Measurements from ENCODE around the gene TMEM178B.

The TMEM178B gene

DNA sequence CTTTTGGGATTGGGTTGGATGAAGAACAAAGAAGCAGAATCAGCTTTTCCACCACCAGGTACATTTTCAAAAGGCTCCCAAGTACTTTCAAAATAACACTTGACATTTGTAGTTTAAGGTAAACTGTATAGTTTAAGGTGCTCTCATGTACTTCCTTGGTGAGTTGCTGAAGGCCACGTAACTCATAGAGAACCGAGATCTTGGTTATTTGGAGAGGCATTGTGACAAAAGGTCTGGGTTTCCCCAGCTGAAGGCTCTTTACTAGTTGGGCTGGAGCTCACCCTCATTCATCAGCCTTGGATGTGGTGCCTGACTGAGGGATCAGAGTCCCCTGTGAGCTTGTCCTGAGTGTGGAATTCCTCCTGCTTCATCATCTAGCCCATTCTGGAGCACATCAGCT lies 191.8 kb downstream of the TMEM178B start:
- DNase-seq, result no peak

DNA sequence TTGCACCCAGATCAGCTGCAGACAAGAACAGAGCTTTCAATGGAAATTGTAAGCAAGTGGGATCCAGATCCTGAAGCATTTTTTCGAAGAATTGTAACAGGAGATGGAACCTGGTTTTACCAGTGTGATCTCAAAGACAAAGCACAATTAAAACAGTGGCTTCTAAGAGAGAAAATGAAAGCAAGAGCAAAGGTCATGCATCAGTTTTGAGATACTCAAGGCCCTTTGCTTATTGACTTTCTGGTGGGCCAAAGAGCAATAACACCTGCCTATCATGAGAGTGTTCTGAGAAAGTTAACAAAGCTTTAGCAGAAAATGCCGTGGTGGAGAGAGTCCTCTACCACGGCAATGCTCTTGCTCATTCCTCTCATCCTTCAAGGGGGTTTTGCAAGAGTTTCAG lies 194.8 kb downstream of the TMEM178B start:
- DNase-seq, result no peak

DNA sequence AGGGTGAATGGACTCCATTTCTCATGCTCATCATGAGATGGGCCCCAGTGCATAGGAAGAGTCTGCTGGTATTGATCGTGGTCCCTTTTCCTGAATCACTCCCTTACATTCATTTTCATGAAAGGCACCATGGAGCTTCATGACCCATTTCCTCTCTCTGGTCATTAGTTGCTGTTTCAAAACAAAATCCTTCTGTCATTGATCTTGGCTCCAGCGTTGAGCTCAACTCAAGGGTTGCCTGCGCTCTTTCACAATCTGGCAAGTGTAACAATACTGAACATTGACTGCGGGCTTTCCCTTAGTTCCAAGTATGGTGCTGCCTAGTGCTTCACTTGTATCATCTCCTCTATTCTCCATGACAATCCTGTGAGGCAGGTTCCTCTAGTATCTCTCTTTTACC lies 197.6 kb downstream of the TMEM178B start:
- no peak for DNase-seq

DNA sequence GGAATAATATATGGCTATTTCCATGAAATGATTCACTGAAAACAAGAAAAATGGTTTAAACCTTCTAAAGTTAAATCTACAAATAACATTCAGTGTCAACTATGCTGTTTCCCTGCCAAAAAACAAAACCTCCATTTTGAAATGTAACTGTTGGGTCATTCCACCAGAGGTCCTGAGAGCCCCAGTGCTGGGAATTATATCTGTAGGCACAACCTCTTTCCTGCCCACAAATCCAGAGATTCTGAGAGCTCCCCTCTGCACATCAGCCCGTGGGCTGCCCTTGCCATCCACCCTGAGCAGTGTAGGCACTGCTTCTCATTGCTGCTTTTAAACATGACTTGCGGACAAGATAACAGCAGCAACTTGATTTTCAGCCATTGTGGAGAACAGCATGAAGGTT lies 198.6 kb downstream of the TMEM178B start:
- DNase-seq, result no peak

DNA sequence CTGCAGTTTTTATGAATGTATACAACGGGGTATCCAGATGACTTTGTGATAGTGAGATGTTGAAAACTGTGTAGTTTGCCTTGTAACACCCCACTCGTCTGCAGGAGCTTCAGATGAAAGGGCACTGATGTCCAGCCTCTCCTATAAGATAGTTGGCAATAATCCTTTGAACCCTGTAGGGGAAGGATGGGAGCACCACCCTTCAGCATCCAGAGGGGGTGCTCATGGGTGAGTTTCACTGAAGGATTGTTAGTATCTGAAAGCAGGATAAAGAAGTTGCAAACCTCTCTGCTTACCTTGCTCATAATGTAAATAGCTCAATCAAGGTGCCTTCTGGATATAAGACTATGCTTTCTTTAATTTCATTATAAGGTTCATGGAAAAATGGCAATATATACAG lies 201.5 kb downstream of the TMEM178B start:
- no peak for DNase-seq

DNA sequence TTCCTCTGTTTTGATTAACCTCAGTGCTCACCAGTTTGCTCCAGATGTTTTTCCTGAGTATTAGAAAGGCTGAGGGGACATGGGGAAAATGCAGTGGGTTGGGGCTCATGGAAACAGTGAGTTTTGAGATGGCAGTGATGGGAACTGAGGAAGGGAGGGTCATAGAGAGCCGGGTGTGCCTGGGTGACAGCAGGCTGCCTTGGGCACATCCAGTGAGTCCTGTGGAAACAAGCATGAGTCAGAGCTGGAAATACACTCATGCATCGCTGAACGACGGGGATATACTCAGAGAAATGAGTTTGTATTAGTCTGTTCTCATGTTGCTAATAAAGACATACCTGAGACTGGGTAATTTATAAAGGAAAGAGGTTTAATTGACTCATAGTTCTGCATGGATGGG lies 202.2 kb downstream of the TMEM178B start:
- DNase-seq, result no peak

DNA sequence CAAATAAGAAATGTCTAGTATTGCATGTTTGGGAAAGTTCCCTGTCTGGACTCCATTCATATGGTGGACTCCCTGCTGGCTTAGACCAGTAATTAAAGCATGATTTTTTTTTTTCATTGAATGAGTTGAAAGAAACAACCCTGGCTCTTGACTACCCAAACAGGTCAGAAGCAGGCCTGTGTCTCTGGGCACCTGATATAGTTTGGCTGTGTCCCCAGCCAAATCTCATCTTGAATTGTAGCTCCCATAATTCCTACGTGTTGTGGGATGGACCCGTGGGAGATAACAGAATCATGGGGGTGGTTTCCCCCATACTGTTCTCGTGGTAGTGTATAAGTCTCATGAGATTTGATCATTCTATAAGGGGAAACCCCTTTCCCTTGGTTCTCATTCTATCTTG lies 206.2 kb downstream of the TMEM178B start:
- no peak for DNase-seq

DNA sequence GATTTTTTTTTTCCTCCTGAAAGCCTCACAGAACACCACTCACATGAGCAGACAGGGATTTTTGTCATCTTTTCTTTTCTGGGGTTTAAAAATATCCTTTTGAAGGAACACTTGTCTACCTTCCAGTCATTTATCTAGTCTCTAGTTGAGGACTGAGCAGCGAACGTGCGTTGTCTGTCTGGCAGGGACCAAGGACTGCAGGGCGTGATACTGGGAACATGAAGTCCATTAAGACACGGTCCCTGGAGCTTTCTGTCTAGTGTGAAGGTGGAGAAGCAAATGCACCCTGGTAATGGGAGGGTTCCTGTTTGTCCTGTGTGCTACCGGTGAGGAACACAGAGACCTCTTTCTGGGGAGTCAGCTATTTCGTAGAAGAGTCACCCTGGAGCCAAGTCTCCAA lies 207.4 kb downstream of the TMEM178B start:
- no peak for DNase-seq

DNA sequence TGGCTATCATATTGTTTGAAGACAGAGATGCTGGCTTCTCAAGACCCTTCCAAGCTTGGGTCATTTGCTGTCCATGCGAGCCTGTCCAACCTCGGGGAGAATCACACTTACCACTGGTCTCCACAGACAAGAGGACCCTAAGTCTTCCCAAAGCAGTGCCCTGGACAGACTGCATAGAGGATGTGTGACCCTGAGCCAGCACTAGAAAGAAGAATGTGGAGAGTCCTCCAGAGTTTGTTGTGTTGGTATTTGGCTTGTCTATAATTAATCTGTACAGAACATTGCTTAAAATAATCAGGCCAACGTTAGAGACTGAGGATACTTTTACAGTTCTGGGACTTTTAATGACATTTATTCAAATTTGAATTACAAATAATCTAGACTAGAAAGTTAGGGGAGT lies 212.7 kb downstream of the TMEM178B start:
- no peak for DNase-seq

DNA sequence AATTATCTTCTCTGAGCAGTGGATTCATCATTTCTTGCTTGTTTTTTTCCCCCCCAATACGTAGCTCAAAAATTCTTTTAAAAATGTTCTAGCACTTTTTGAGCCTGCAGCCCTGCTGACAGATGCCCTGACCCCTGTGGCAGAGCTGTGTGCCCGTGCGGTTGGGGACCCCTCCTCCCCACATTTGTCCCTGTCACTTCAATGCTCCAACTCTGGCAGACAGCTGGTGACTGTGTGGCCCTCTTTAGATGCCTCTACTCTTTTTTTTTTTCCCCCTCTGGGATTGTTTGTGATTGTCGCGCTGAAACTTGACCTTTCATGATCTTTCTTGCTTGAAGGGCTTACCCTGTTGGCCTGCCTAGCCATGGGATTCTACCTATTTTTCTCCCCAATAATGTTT lies 214.1 kb downstream of the TMEM178B start:
- no peak for DNase-seq

DNA sequence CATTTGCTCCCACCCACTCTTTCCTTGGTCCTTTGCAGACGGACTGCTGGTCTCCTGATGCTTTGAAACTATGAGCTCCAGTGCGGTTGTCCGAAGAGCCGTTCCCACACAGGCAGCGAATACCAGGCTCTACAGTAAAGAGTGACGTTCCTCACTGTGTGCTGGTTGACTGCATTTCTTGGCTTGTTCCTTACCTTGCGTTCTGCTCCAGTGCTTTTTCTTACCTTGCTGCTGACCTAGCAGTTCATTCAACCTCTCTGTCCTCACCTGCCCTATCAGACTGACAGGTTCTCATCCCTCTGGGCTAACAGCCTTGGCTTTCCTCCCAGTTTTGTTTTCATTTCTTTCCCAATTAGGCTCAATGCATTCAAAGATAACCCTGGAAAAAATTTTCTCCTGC lies 214.8 kb downstream of the TMEM178B start:
- DNase-seq, result no peak

DNA sequence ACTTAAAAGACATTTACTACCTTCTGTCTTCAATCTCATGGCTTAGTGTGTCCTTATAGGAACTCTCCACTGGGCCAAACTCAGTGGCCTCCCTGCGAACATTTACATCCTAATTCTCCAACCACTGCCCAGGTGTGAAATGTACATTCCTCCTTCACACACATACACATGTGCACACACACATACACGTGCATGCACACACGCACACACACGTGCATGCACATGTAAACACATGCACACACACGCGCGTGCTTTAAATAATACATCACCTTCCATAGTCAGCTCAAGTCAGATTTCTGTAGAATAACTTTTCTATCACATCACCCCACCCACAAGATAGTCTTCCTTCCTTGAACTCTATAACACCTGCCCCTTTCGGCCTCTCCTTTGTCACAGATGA lies 216.5 kb downstream of the TMEM178B start:
- DNase-seq, result no peak

DNA sequence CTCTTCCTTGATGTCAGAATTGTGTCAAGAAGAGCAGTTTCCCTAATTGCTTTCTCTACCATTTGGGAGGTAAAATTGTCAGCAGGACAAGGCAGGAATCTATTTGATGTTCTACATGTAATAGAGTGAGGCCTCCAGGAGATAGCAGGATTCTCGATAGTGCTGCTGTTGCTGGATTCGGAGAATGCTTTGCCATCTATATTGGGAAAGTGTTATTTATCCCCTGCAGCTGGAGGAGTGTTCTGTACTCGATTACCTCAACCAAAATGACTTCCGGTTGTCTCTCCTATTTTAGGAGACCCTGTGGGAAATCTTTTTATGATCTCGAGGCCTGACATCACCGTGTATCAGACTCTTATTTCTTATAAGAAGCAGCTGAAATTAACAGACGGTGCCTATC lies 217.1 kb downstream of the TMEM178B start:
- no peak for DNase-seq

DNA sequence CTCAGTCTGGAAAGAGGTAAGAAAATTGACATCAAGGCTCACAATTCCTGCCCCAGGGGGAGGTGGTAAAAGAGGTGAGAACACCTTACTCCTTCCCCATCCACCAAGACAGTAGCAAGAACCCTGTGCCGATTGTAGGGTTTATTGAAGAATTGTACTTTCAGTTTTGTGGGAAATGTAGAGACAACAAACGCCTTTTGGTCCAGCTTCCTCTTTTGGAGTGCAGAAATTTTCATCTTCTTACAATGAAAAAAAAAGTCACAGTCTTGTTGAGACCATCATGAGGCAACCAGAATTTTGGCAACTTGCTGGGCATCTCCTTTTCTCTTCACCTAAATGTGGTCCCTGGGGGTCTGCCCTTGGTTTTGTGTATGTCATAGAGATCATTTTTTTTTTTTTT lies 217.7 kb downstream of the TMEM178B start:
- DNase-seq, result no peak

DNA sequence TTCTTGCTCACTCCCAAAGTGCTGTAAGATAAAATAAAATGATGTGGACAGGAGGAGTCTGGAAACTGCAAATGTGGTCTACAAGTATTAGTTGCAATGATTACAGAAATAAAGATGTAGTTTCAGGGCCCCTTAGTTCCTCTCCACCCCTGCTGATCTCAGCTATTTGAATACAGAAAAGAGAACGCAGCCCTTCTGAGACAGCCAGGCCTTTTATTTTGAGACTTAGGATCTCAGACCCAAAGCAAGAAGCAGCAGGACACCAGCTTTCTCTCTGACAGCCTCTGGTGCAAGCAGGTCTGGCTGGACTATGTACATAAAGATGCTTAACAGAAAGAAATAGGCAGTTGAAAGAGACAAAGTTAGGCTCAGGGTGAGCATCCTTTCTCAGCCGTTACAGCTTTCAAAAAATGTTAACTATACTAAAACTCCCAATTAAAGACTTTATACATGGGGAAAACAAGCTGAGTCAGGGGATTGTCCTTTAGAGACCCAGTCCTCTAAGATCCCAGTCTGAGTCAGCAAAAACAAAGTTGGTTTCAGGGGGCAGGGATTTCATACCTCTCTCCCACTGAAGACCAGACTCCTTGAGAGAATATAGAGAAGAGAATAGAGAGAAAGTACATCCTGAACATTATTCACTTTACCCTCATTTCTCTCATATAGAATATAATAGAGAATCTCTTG lies 220.4 kb downstream of the TMEM178B start:
- no peak for DNase-seq

DNA sequence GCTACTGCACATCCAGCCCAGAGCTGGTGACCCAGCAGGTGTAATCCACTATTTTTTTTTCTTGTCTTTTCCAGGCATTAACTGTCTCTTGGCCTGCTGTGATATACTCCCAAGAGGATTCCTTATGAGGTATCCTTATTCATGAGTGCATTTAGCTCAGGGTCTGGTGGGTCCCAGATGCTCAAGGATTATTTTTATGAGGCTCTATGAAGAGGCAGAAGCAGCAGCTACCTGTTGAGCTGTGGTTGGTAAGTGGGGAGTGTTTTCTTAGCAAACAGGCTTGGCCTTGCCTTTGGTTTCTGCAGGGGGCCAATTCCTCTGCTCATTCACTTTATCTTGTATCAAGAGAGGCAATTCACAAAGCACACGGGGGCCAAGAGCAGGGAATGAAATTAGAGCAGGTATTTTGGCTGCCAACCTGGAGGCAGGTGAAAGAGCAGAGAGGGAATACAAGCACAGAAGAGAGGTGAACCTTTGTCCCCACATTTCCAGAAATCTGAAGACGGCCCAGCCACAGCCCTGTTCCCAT lies 221.6 kb downstream of the TMEM178B start:
- no peak for DNase-seq

DNA sequence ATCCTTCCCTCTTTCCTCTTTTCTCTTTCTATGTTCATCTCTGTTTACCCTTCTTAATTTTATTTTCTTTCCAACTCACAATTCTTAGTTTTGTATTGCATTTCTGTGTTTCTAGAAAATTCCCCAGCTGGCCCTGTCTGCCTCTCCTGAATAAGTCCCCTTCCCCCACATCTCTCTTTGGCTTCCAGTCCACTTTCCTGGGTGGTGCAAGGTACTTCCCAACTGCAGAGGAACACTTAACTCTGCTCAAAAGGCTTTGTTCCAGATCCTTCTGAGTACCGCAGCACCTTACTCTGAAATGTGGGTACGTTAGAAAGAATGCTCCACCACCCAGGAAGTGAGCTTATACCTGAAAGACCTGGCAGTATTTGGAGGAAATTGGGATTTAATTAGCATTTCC lies 227.0 kb downstream of the TMEM178B start:
- DNase-seq, result peak; percentile 34

DNA sequence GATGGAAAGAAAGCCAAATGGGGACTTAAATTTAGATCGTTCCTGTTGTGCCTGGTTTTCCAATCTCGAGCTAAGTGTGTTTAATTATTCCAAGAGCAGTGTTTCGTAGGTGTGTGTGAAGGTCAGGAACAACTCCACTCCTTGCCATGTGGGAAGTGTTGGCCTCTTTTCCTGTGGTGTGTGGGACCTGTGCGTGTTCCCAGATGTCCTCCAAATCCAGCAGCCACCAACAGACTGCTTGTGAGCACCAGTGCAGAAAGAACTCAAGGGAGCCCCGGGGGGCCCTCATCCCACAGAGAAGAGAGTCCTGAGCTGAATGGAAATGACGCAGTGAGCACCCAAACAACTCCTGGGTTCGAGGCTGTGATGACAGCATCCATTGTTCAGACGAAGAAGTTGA lies 227.7 kb downstream of the TMEM178B start:
- peak; percentile 35 for DNase-seq

DNA sequence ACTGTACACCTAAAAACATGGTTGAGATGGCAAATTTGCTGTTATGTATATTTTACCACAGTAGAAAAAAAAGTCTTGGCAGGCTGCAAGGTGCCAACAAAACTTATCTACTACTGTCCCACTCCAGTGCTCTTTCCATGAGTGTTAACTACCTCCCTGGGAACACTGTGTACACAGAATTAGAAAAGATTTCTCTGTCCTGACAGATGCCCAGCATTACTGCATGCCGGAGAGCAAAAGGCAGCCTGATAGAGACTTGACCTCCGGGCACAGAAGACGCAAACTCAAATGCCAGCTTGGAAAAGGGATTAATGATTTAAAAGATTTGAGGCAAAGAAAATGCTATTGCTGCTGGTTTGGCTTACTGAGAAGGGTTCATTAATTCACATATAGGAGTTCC lies 228.8 kb downstream of the TMEM178B start:
- DNase-seq, result no peak

DNA sequence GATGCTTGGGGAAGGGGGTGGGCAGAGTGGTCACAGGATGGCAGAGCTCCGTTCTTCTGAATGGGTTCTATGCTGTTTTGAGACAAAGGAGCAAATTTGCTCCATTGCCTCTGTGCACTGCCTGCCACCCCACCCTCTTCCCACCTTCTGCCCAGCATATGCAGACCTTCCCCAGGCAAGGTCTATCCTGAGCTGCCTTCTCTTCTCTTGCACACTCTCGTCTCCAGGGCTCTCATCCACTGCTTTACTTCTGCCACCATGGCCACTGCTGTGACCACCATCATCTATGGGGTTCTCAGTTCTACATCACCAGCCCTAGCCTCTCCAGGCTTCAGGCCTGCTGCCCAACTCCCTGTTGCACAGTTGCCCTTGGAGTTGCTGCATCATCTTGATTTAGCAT lies 230.4 kb downstream of the TMEM178B start:
- DNase-seq, result no peak

DNA sequence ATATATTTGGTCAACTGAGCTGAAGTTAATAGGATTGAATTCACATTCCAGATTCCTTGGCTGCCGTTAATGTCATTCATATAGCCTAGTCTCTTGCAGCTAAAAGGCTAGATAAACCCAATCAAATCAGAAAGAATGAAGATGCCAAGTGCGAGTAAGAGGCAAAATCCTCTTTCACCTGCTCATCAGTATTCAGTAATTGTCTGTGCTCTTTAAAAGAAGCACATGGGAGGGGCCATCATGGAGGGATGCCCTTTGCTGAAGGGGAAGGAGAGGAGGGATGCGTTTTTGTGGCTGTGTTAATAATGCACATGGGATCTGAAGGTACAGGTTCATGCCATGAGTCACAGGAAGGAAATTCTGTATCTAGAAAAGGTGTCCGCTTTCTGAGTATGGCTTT lies 232.2 kb downstream of the TMEM178B start:
- DNase-seq, result no peak

DNA sequence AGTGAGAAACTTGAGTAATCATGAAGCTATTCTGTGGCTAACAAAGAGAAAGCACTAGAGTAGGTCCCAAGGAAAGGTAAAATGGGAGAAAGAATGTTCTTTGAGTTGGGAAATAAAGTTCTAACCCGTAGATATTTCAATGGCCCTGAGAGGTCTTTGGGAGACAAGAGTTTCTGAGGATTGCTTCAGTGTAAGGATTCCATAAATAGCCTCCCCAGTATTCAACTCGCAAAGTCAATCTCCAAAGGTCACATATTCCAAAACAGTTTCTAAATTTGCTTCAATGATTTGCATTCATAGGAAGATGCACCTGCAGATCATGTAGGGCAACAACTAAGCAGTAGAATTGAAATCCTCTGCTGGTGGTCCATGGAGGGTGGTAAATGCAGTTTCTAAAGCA lies 238.5 kb downstream of the TMEM178B start:
- DNase-seq, result no peak

DNA sequence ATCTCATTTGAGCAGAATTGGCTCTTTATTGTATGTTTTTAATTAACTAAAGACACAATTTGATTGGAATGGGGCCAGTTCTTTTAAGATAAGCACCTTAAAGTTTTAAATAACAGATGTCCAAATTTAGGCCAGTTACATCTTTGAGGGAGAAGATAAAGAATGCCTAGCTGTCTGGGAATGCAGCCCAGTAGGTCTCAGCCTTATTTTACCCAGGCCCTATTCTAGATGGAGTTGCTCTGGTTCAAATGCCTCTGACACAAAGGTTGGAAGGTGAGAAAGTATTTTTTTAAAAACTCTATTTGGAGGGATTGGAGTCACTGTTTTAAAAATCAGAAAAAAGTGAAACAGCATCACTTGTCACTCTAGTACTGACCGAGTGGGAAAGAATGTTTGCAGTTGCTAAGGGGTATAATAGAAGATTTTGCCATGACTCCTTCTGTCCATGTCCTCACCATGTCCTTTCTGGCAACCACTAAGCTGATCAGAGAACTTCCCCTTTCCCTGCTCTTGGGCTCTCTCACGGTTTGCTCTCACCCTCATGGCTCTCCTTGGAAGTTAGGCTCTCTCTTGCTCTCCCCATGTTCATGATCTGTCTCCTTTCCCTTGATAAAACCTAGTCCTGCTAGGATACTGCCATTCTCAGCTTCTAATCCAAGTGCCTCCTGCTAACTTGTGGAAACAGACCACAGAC lies 239.1 kb downstream of the TMEM178B start:
- DNase-seq, result no peak

DNA sequence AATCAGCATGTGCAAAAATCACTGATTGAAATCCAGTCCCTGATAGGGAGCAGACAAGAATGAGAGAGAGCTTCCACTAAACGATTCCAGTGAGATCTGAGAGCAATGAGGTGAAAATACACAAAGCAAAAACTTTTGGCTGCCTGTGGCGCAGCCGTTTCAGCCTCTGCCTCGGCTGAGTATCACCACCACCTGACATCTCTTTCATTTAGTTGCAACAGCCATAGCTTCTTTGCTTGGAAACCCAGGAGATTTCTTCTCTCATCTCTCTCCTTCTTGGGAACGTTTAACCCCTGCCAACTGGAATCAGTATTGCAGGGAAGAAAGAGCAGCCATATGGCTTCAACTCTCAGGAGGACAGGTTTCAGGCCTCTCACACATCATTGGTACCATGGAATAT lies 240.0 kb downstream of the TMEM178B start:
- no peak for DNase-seq
